IPS-18c (cell line): ENCODE data around the gene ACVRL1.

ENCODE experiments used
- H3K4me3 ChIP-seq: 2 replicates; pipeline ENCODE4 v1.7.0; 2013; ENCODE audit warnings: low read depth, mild to moderate bottlenecking, low read length, moderate library complexity; ENCODE audit not compliant: insufficient read depth
- H3K9me3 ChIP-seq: one replicate; pipeline ENCODE4 v1.6.1; 2013; ENCODE audit warnings: mild to moderate bottlenecking, low read length, moderate library complexity; ENCODE audit not compliant: control insufficient read depth, insufficient read depth

The ACVRL1 gene

GRCh38 chr12:51908876-51909592 is 1.7 kb downstream of the ACVRL1 start:
- Histone ChIP-seq H3K4me3 (no peak overlapping the region), H3K9me3 (no peaks in the 10 kb centered on the region)

- H3K9me3 ChIP-seq = no peaks in the 10 kb centered on the region
- no peak overlapping the region for H3K4me3 ChIP-seq
These were observed 2.9 kb downstream of the ACVRL1 start for GRCh38 chr12:51910168-51910567.

GRCh38 chr12:51910691-51911090 is 3.4 kb downstream of the ACVRL1 start:
- no peaks in the 10 kb centered on the region for H3K9me3 ChIP-seq
- no peak overlapping the region for H3K4me3 ChIP-seq

GRCh38 chr12:51911307-51911706 is 4.0 kb downstream of the ACVRL1 start:
- H3K4me3 ChIP-seq = no peak overlapping the region
- H3K9me3 ChIP-seq = no peaks in the 10 kb centered on the region

- H3K4me3 ChIP-seq = no peak overlapping the region
These were observed 4.7 kb downstream of the ACVRL1 start for GRCh38 chr12:51911788-51912711.

GRCh38 chr12:51913071-51914033 is 6.0 kb downstream of the ACVRL1 start:
- Histone ChIP-seq H3K4me3 (no peak overlapping the region), H3K9me3 (no peaks in the 10 kb centered on the region)

More at GRCh38 chr12:51911788-51912711, 4.7 kb downstream of the ACVRL1 start:
- H3K9me3 ChIP-seq = no peaks in the 10 kb centered on the region

GRCh38 chr12:51914034-51914923 is 7.0 kb downstream of the ACVRL1 start:
- Histone ChIP-seq H3K9me3 (no peaks in the 10 kb centered on the region), H3K4me3 (no peak overlapping the region)

- H3K4me3 ChIP-seq = no peak overlapping the region
- H3K9me3 ChIP-seq = no peaks in the 10 kb centered on the region
These were observed 7.8 kb downstream of the ACVRL1 start for GRCh38 chr12:51915003-51915625.

- Histone ChIP-seq H3K9me3 (no peaks in the 10 kb centered on the region), H3K4me3 (no peak overlapping the region)
These were observed 8.6 kb downstream of the ACVRL1 start for GRCh38 chr12:51915951-51916350.

GRCh38 chr12:51917041-51917590 is 9.8 kb downstream of the ACVRL1 start:
- Histone ChIP-seq H3K9me3 (no peaks in the 10 kb centered on the region), H3K4me3 (no peak overlapping the region)

- no peaks in the 10 kb centered on the region for H3K9me3 ChIP-seq
- H3K4me3 ChIP-seq = no peak overlapping the region
These were observed 10.6 kb downstream of the ACVRL1 start for GRCh38 chr12:51917746-51918453.

GRCh38 chr12:51920046-51920445 is 12.7 kb downstream of the ACVRL1 start:
- Histone ChIP-seq H3K4me3 (no peak overlapping the region), H3K9me3 (no peaks in the 10 kb centered on the region)

- Histone ChIP-seq H3K4me3 (no peak overlapping the region), H3K9me3 (no peaks in the 10 kb centered on the region)
These were observed 13.9 kb downstream of the ACVRL1 start for GRCh38 chr12:51921017-51921725.

GRCh38 chr12:51922146-51922545 is 14.8 kb downstream of the ACVRL1 start:
- Histone ChIP-seq H3K4me3 (no peak overlapping the region), H3K9me3 (no peaks in the 10 kb centered on the region)
